Stimulated activated naive CD4-positive, alpha-beta T cell treated with Interleukin-2 at 50 U/mL for 16 hours (primary cell): ENCODE data around the gene SLC26A5.
"Not testable (repeated sequence)": the region's sequence is repeated elsewhere in the genome, so short reads cannot be mapped to it uniquely, and the experiment has no call there.

Experiments used
- DNase-seq: peaks from one replicate; lab custom pipeline; 2025; lab: John Stamatoyannopoulos, UW

Gene SLC26A5

GRCh38 chr7:103446049-103446520 is at the start of gene SLC26A5:
TSS of gene SLC26A5 (minus strand) at chr7:103446207. CDS start at chr7:103421514, 24,693 bp downstream.
- DNase-seq, result no peak

DNA sequence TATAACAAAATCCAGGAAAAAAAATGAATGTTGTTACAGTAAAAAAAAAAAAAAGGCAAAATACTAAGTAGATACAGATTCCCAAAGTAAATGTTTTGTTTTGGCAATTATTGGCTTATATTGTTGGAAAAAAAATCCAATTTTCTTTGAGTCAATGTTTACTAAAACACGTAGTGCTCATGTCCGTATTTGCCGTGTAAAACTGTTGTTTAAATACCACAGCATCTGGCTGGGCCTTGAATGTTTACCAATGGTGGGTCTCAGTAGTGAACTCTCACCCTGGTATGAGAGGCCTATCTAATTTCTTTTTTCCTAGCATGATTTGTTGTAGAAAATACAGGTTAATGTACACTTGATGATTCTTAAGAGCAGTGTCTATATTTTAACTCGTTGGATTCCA is 41.4 kb upstream of the SLC26A5 start:
- no peak for DNase-seq

GRCh38 chr7:103486873-103487272 is 40.9 kb upstream of the SLC26A5 start:
- DNase-seq, result not testable (repeated sequence)

DNA sequence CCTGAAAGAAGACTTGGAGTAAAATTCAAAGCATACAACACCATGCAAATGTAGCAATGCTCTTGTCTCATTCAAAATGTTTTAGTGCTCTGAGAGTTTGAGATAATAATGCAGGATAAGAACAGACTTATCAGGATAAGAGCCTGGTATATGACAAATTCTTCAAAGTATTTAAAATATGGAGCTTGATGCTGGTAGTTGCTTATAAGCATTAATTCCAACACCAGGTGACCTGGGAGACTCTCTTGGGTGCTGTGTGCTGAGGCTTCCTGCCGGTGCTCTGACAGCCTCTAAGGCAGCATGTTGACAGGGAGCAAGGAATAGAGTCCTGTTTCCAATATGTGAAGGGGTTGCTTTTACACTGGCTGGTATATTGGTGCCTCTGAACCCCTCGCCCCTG is 34.8 kb upstream of the SLC26A5 start:
- no peak for DNase-seq

DNA sequence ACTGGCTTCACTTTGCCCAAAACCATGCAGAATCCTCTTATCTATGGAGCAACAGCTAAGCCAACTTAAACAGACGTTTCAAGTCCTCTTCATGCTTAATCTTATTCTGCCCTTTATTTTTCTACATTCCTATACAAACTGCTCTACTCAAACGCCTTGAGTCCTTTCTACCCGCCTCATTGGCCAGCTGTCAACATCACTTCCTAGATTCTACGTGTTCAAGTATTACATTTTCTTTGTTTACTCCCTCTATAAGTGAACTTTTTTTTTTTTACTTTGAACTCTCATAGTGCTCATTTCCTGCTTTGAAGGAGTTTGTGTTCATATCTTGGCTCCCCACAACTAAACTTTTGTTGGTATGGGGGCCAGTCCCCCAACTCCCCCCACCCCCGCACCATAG is 28.9 kb upstream of the SLC26A5 start:
- no peak for DNase-seq

- DNase-seq, result no peak
Observed at GRCh38 chr7:103469095-103469948, 23.3 kb upstream of the SLC26A5 start.

DNA sequence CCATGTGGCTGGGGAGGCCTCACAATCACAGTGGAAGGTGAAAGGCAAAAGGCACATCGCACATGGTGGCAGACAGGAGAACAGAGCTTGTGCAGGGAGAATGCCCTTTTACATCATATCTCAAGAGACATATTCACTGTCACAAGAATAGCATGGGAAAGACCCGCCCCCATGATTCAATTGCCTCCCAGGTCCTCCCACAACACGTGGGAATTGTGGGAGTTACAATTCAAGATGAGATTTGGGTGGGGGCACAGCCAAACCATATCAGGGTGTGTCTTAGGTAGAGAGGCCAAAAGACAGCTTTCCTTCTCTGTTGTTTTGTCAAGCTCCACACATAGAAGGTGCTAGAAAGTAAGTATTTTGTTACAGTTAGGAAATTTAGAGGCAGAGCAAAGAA is 20.8 kb upstream of the SLC26A5 start:
- no peak for DNase-seq

DNA sequence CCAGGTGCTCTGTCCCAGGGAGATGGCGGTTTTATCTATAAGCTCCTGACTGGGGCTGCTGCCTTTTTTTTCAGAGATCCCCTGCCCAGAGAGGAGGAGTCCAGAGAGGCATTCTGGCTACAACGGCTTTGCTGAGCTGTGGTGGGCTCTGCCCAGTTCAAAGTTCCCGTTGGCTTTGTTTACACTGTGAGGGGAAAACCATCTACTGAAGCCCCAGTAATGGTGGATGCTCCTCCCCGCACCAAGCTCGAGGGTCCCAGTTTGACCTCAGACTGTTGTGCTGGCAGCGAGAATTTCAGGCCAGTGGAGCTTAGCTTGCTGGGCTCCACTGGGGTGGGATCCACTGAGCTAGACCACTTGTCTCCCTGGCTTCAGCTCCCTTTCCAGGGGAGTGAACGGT is 16.4 kb upstream of the SLC26A5 start:
- DNase-seq, result no peak

DNA sequence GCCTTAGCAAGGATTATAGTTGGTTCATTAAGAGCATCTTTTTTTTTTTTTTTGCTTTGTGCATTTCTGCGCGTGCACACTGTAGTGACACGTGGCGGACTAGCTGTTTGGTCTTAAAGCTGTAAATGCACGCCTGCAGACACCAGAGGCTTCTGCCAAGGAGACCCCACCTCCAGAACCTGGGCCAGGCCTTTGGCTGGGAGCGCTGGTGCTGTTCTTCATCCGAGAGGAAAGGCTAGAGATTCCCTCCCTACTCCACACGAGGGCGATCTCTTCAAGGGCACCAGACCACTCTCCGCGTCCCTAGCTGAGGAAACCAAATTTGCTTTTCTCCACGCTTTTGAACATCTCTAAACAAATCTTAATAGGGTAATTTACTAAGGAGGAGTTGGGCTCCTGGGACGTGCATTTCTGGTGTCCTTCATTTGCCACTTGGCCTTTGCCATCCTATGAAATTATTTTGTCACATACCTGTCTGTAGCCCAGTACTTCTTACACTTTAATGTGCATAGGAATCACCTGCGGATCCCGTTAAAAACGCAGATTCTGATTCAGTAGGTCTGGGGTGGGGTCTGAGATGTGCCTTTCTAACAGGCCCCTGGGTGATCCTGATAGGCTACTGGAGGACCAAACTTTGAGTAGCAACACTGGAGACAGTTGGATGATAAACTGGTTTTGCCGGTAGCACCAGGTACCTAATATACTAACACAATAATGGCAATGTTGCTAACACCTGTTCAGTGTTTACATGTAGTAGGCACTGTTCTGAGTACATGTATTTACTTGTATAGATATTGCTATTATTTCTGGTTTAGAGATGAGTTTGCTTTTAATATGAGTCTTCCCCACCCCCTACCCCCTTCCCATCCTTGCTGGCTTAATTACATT is 1.3 kb upstream of the SLC26A5 start:
- DNase-seq, result no peak

GRCh38 chr7:103445228-103446048 is 569 bp downstream of the SLC26A5 start:
- no peak for DNase-seq

GRCh38 chr7:103439661-103440060 is 6.3 kb downstream of the SLC26A5 start:
- DNase-seq, result no peak

- DNase-seq, result no peak
Observed at GRCh38 chr7:103437623-103438022, 8.4 kb downstream of the SLC26A5 start.

GRCh38 chr7:103432712-103433111 is 13.3 kb downstream of the SLC26A5 start:
- no peak for DNase-seq

GRCh38 chr7:103425177-103425576 is 20.8 kb downstream of the SLC26A5 start:
- no peak for DNase-seq

DNA sequence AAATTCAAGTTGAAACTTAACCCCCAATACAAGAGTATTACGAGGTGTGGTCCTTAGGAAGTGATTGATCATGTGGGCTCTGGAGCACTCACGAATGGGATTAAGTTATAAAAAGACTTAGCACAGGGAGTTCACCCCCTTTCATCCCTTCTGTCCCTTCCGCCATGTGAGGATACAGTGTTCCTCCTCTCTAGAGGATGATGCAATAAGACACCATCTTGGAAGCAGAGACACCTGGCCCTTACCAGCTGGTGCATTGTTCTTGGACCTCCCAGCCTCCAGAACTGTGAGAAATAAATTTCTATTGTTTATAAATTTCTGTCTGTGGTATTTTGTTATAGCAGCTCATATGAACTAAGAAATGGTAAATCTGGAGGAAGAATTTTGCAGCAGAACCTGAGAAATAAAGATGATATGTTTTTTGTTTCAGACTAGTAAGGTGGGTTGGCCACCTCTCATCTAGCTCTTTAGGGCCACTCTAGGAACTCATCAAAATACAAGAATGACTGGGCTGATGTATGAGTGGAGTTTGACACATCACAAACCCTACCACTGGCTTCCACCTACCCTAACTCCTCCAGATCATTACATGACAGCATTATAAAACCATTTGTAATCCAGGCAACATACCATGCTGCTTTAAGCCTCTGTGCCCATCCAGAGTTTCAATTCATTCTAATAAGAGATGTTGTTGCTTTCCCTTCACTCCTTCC is 22.4 kb downstream of the SLC26A5 start:
- no peak for DNase-seq

DNA sequence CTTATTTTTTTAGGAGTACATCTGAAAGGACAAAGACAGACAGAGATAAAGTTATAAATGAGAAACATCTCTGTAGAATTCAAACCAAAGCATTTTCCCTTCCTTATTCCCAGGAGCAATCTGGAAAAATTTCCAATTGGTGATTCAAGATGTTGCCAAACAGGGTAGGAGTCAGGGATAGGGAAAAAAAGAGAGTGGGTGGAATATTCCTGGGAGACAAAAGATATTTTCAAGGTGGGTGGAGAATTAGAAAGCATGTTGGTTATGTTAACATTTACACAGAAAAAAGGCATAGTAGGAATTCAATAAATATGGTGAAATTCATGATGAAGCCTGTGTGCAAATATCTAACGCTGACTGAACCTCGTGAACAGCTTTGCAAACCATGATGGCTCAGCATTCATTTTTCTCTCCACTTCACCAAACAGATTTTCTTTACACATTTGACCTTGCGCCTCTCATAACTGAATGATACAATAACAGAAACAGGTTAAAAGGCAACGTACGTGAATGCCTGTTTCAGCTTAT is 25.1 kb downstream of the SLC26A5 start:
- no peak for DNase-seq

DNA sequence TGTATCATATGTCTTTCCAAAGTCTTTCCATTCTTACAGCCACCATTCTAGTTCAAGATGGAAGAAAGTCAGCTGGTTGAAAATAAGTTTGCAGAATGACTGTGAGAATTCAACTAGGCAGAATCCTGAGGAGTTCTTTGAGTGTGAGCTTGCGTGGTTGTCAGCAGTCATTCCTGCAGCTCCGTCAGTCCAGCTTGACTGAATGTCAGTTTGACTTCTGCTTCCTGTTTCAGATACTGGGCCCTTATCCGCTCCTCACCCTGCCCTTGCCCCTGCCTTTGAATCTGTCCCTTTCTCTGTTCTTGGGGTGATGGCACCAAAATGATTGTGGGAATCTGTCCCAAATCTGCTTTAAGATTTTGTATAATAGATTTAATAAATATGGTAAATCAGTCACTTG is 27.8 kb downstream of the SLC26A5 start:
- DNase-seq, result no peak

- DNase-seq, result no peak
Observed at GRCh38 chr7:103413407-103413806, 32.6 kb downstream of the SLC26A5 start.

DNA sequence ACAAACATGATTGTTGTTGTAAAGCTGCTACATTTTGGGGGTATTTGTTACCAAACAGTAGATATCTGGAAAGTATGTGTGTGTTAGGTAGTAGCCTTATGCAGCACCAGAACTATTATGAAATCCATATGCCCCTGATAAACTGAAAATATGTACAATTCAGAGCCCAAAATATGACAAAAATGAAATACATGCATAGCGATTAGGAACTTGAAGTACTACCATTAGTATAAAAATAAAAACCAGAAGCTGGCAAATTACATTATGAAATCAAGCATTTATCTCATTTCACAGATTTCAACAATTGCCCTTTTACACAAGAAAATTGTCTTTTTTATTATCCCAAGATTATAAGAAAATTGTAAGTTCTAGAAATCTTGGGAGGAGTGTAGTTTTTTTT is 33.9 kb downstream of the SLC26A5 start:
- DNase-seq, result no peak

- DNase-seq, result not testable (repeated sequence)
Observed at GRCh38 chr7:103405789-103406613, 40.0 kb downstream of the SLC26A5 start.
